ENCODE results near the gene C1orf94. TPM values are rescaled to one million over a fixed set of nuclear protein-coding genes. Genes with fewer than 3 reads are reported as not detected.

C1orf94 gene
- total RNA-seq, 1 donor from 2014 or later = not detected

- DNase-seq = no peak
- Mint-ChIP-seq H3K4me1 (ENCODE audit: low read depth, unreplicated experiment) (no peaks in the 10 kb centered on the region), H3K4me3 (ENCODE audit: unreplicated experiment) (no peak overlapping the region), H3K27ac (ENCODE audit: unreplicated experiment) (no peak overlapping the region), H3K9me3 (ENCODE audit: unreplicated experiment) (no peaks in the 10 kb centered on the region), H3K36me3 (ENCODE audit: unreplicated experiment) (no peaks in the 10 kb centered on the region), H3K27me3 (ENCODE audit: unreplicated experiment) (peaks cover 2% of the 10 kb centered on the region)
- no peak for TF ChIP-seq CTCF (IDR thresholded peaks at IDR 0.05; ENCODE audit: partially characterized antibody, unreplicated experiment)
These were observed 20.8 kb upstream of the C1orf94 start for GRCh38 chr1:34155860-34156259.

- TF ChIP-seq CTCF (IDR thresholded peaks at IDR 0.05; ENCODE audit: partially characterized antibody, unreplicated experiment) = no peak
- Mint-ChIP-seq H3K27me3 (ENCODE audit: unreplicated experiment) (peaks cover 5% of the 10 kb centered on the region), H3K4me1 (ENCODE audit: low read depth, unreplicated experiment) (no peaks in the 10 kb centered on the region), H3K27ac (ENCODE audit: unreplicated experiment) (no peak overlapping the region), H3K9me3 (ENCODE audit: unreplicated experiment) (no peaks in the 10 kb centered on the region), H3K4me3 (ENCODE audit: unreplicated experiment) (no peak overlapping the region), H3K36me3 (ENCODE audit: unreplicated experiment) (no peaks in the 10 kb centered on the region)
- no peak for DNase-seq
These were observed 20.0 kb upstream of the C1orf94 start for GRCh38 chr1:34156739-34157138.

- Mint-ChIP-seq H3K4me1 (ENCODE audit: low read depth, unreplicated experiment) (peaks cover 5% of the 10 kb centered on the region), H3K36me3 (ENCODE audit: unreplicated experiment) (peaks cover 4% of the 10 kb centered on the region), H3K9me3 (ENCODE audit: unreplicated experiment) (no peaks in the 10 kb centered on the region), H3K27me3 (ENCODE audit: unreplicated experiment) (peaks cover 21% of the 10 kb centered on the region), H3K4me3 (ENCODE audit: unreplicated experiment) (peak overlapping the region; percentile 86), H3K27ac (ENCODE audit: unreplicated experiment) (no peak overlapping the region)
- DNase-seq = peak; percentile 77
- peak; percentile 51 for TF ChIP-seq CTCF (IDR thresholded peaks at IDR 0.05; ENCODE audit: partially characterized antibody, unreplicated experiment)
These were observed 13.6 kb upstream of the C1orf94 start for GRCh38 chr1:34162852-34163766.

- H3K27ac Mint-ChIP-seq (ENCODE audit: unreplicated experiment) = no peak overlapping the region
- DNase-seq = peak; percentile 45
- peak overlapping the region; percentile 86 for H3K4me3 Mint-ChIP-seq (ENCODE audit: unreplicated experiment)
These were observed 12.6 kb upstream of the C1orf94 start for GRCh38 chr1:34163792-34164731.

More at GRCh38 chr1:34163792-34164731, 12.6 kb upstream of the C1orf94 start:
- H3K4me1 Mint-ChIP-seq (ENCODE audit: low read depth, unreplicated experiment) = peaks cover 5% of the 10 kb centered on the region
- no peaks in the 10 kb centered on the region for H3K9me3 Mint-ChIP-seq (ENCODE audit: unreplicated experiment)
- no peak for TF ChIP-seq CTCF (IDR thresholded peaks at IDR 0.05; ENCODE audit: partially characterized antibody, unreplicated experiment)
- H3K27me3 Mint-ChIP-seq (ENCODE audit: unreplicated experiment) = peaks cover 21% of the 10 kb centered on the region
- H3K36me3 Mint-ChIP-seq (ENCODE audit: unreplicated experiment) = peaks cover 4% of the 10 kb centered on the region

Data from glutamatergic neuron (in vitro differentiated cells).